SK-MEL-5 (cell line): ENCODE results near the gene C1QL4. TPM values are rescaled to one million over a fixed set of nuclear protein-coding genes. Genes with fewer than 3 reads are reported as not detected.
A peak's percentile ranks its signal among the peaks of the same experiment; 100 is the strongest.
"Not testable (repeated sequence)": the region's sequence is repeated elsewhere in the genome, so short reads cannot be mapped to it uniquely, and the experiment has no call there.

Experiments used
- DNase-seq: peaks from one replicate; pipeline ENCODE4 v3.0.0-alpha.2; 2016; ENCODE audit warnings: low read depth, low spot score
- in situ Hi-C: cut with HindIII; loops from 2 replicates; pipeline ENCODE4 v1.10.0; 2016; ENCODE audit warnings: low sequenced_read_pairs, high pct_unique_total_duplicates, low pct_unique_long_range_greater_than_20kb
- total RNA-seq: library from RNA; depleted of rRNA; stranded (reverse); fragments of >200 nt; shearing (Covaris generic); gene quantifications from 2 replicates; pipeline ENCODE4 v1.2.3, GENCODE V29; 2014

The C1QL4 gene
- total RNA-seq, 1 experiment from 2014 or later, result 3.5 TPM

DNA sequence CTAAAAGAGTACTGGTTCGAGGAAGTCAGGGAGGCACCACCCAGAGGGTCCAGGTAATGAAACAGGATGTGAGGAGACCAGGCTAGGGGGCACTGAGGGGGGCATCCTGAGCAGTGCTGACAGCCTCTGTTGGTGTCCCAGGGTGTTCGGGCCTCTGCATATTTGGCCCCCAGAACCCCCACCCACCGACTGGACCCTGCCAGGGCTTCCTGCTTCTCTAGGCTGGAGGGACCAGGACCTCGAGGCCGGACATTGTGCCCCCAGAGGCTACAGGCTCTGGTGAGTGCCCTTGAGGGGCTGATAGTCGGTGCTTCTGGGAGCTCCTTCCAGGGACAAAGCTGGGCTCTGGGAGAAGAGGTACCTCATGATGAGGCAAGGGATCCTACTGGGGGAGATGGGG lies 11.4 kb downstream of the C1QL4 start:
- DNase-seq, result no peak
- in situ Hi-C loops, result no loop called here

DNA sequence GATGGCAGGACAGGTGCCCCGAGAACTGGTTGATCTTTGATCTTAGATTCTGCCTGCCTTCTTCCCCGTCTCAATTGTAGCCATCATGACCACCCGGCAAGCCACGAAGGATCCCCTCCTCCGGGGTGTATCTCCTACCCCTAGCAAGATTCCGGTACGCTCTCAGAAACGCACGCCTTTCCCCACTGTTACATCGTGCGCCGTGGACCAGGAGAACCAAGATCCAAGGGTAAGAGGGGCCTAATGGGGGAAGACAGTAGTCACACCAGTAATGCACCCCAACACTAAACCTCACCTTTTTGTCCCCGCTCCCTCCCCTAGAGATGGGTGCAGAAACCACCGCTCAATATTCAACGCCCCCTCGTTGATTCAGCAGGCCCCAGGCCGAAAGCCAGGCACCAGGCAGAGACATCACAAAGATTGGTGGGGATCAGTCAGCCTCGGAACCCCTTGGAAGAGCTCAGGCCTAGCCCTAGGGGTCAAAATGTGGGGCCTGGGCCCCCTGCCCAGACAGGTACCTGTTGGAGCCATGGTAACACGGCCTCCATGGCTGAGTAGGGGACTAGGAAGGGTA lies 13.4 kb downstream of the C1QL4 start:
- in situ Hi-C loops, result no loop called here
- DNase-seq, result no peak

DNA sequence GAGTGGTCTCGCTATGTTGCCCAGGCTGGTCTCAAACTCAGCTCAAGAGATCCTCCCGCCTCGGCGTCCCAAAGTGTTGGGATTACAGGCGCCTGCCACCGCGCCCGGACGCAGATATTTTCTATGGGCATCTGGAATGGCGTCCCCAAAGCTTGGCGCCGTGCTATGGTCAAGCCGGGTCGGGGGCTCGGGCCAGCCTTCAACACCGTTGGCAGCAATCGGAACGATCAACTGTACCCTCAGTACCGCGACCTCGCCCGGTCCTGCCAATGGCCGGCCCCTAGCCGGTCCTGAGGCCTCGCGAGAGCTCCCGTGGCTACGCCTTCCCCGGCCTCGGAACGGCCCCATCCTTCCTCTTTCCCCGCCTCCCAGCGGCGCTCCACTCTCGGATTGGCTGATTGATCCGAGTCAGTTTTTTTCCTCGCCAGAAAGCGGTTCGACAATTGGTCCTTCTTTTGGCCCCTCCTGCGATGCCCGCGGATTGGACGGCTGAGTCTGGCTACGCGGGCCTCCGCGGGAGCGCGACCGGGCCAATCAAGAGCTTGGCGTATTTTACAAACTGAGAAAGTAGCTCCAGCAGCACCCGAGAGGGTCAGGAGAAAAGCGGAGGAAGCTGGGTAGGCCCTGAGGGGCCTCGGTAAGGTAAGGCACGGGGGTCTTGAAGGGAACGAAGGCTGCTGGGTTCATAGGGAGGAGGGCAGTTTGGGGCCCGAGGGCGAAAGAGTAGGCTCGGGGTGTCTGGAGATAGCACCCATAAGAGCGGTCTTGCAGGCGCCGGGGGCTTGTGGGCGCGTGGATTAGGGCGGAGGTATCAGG lies 14.1 kb downstream of the C1QL4 start, which contains the start of gene TROAP:
TSS of gene TROAP (plus strand) at position 548 of the 816 bp plus-strand sequence. CDS start 354 bp downstream, outside the sequence.
- in situ Hi-C loops, result no loop called here
- DNase-seq, result peak; percentile 99

DNA sequence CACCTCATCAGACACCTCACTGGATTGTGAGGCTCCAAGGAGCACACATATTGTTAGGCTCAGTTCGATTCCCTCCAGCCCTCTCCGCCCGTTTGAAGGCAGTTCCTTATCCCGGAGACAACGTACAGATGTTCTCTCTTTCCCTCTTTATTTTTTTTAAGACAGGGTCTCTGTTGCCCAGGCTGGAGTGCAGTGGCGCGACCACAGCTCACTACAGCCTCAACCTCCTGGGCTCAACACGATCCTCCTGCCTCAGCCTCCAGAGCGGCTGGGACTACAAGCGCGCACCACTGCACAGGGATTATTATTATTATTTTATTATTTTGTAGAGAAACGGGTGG lies 14.7 kb downstream of the C1QL4 start:
- no peak for DNase-seq
- in situ Hi-C loops, result no loop called here

DNA sequence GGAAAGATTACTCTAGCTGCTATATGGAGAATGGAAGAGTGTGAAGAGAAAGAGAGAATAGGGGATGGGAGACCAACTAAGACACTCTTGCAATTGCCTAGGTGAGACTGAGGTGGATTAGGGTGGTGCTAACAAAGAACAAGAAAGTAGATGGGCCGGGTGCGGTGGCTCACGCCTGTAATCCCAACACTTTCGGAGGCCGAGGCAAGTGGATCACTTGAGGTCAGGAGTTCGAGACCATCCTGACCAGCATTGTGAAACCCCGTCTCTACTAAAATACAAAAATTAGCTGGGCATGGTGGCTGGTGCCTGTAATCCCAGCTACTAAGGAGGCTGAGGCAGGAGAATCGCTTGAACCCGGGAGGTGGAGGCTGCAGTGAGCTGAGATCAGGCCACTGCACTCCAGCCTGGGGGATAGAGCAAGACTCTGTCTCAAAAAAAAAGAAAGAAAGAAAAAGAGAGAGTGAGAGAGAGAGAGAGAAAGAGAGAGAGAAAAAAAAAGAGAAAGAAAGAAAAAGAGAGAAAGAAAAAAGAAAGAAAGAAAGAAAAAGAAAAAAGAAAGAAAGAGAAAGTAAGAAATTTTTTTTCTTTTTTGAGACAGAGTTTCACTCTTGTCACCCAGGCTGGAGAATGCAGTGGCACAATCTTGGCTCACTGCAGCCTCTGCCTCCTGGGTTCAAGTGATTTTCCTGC lies 16.4 kb downstream of the C1QL4 start:
- DNase-seq, in situ Hi-C loops: not testable (repeated sequence)

DNA sequence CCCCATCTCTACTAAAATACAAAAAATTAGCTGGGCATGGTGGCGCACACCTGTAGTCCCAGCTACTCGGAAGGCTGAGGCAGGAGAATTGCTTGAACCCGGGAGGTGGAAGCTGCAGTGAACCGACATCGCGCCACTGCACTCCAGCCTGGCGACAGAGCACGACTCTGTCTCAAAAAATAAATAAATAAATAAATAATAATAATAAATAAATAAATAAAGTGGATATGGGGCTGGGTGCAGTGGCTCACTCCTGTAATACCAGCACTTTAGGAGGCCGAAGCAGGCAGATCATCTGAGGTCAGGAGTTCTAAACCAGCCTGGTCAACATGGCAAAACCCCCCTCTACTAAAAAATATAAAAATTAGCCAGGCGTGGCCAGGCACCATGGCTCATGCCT lies 19.9 kb downstream of the C1QL4 start:
- in situ Hi-C loops, DNase-seq: not testable (repeated sequence)

DNA sequence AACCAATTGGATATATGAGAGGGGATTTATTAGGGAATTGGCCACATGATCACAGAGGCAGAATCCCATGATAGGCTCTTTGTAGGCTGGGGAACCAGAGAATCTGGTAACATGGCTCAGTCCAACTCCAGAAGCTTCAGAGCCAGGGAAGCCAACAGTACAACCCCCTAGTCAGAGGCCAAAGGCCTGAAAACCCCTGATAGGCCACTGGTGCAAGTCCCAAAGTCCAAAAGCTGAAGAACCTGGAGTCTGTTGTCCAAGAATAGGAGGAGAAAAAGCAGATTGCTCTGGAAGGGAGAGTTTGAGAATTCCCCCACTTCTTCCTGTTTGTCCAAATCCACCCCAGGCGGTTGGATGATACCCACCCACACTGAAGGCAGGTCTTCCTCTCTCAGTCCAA lies 22.2 kb downstream of the C1QL4 start:
- in situ Hi-C loops, result no loop called here
- DNase-seq, result no peak

DNA sequence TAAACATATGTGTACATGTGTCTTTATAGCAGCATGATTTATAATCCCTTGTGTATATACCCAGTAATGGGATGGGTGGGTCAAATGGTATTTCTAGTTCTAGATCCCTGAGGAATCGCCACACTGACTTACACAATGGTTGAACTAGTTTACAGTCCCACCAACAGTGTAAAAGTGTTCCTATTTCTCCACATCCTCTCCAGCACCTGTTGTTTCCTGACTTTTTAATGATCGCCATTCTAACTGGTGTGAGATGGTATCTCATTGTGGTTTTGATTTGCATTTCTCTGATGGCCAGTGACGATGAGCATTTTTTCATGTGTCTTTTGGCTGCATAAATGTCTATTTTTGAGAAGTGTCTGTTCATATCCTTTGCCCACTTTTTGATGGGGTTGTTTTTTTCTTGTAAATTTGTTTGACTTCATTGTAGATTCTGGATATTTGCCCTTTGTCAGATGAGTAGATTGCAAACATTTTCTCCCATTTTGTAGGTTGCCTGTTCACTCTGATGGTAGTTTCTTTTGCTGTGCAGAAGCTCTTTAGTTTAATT lies 26.5 kb downstream of the C1QL4 start:
- in situ Hi-C loops, DNase-seq: not testable (repeated sequence)

DNA sequence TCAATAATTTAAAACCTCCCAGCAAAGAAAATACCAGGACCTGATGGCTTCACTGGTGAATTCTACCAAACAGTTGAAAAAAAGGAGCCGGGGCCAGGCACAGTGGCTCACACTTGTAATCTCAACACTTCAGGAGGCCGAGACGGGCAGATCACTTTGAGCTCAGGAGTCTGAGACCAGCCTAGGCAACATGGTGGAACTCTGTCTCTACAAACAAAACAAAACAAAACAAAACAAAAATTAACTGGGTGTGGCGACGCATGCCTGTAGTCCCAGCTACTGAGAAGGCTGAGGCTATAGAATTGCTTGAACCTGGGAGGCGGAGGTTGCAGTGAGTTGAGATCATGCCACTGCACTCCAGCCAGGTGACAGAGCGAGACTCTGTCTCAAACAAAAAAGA lies 27.6 kb downstream of the C1QL4 start:
- in situ Hi-C loops, result no loop called here
- DNase-seq, result no peak

DNA sequence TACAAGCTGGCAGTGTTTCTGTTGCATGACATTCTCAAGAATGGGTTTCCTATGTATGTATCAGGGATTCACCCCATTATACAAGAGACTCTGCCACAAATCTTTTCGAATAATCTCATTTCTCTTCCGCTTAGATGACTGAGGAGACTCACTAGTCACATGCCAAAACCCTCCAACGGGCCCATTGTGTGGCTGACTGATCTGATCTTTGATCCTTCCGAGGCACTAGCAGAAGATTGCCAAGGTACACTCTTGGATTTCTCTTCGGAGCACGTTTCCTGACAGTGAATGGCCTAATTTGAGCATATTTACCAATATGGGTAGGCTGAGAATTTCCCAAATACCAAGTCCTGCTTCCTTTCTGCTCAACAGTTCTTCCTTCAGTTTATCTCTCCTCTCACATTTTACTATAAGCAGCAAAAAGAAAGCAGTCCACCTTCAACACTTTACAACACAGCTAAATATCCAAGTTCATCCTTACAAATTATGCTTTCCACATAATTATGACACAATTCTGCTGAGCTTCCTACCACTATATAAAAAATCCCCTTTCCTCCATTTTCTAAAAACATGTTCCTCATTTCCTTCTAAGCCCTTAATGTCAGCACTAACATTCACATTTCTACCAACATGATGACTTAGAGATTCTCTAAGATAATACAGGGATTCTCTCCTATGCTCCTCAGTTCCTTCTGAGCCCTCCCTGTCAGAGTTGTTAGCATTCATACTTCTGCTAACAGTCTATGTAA lies 31.1 kb downstream of the C1QL4 start:
- DNase-seq, result no peak
- in situ Hi-C loops, result no loop called here

DNA sequence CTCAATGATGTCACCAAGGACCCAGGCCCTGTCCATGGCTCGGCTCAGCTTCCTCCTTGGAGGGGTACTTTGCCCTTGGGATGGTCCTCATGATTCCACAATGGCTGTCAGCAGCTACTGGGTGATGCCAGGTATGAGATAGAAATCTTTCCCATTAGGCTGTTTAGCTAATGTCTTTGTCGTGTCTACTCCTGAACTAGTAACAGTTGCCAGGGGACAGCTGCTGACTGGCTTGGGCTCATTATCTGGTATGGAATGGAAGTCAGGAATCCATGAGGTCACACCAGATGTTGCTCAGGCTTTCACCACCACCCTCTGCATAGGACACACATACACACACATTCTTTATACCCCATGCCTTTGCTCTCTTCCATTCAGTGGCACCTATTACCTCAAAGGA lies 32.8 kb downstream of the C1QL4 start:
- in situ Hi-C loops, result no loop called here
- no peak for DNase-seq

DNA sequence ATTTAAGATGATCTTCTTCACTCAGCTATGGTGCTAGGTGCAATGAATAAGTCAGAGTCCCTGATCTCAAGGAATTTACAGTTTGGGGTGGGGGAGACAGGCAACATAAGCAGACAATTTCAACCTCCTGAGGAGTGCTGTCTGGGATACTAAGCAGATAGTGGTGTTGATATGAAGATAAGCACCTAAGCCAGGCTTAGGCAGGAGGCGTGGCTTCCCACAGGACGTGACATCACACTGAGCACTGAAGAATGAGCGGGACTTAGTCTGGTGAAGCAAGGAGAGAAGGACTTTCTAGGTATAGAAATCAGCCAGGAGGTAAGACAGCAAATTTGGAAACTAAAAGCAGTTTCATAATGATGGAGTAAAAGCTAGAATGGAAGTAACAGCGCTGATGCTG lies 35.2 kb downstream of the C1QL4 start:
- DNase-seq, result no peak
- in situ Hi-C loops, result no loop called here

DNA sequence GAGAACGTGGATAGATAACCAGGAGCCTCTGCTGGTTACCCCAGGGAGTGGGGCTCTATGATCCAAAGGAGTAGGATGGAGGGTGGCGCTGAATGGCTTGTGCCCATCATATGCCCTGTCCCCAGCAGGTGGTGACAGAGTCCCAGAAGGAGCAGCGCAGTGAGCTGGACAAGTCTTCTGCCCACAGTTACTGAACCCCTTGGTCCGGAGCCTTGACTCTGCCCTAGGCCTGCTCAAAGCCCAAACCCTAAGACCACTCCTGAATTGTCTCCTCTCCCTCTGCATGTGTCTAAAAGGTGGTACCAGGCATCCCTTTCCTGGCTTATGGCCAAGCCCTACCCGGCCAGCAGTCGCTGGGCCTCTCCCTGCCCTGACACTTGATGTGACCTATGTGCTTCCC lies 38.8 kb downstream of the C1QL4 start:
- in situ Hi-C loops, result no loop called here

DNA sequence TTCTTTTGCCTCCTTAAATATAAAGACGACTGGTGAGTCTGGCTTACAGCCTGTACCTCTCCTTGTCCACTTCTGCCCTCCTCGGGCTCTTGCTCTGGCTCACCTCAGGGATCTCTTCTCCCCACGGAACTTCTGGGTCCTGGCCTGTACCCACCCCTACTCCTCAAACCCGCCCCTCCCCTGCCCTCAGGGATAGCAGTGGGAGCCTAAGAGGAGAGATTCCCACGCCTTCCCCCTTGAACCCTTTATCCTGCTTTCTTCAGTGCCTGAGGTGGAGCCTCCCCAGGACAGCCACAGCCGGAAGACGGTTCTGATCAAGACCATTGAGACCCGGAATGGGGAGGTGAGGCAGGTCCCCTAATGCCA lies 39.3 kb downstream of the C1QL4 start:
- in situ Hi-C loops, result no loop called here

More for the DNA sequence above, 38.8 kb downstream of the C1QL4 start:
- DNase-seq, result no peak

DNA sequence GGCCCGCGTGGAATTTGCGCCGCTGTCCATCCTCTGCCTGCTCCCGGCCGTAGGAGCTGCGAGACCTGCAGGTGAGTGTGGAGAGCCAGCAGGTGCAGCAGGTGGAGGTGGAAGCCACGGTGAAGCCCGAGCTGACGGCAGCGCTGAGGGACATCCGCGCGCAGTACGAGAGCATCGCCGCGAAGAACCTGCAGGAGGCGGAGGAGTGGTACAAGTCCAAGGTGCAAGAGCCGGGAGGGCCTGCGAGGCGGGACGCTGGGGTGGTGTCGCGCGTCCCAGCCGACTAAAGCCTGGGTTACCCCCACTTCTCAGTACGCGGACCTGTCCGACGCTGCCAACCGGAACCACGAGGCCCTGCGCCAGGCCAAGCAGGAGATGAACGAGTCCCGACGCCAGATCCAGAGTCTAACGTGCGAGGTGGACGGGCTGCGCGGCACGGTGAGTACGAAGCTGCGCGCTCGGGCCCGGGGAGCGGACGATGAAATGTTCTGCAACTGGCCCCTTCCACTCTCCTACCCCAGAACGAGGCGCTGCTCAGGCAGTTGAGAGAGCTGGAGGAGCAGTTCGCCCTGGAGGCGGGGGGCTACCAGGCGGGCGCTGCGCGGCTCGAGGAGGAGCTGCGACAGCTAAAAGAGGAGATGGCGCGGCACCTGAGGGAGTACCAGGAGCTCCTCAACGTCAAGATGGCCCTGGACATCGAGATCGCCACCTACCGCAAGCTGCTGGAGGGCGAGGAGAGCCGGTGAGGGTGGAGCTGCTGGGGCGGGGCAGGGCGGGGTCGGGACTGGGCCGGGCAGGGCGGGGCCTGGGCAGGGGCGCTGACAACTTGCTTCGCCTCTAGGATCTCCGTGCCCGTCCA lies 39.9 kb downstream of the C1QL4 start:
- peak; percentile 75 for DNase-seq
- in situ Hi-C loops, result no loop called here

More for the DNA sequence above, 39.3 kb downstream of the C1QL4 start:
- no peak for DNase-seq

DNA sequence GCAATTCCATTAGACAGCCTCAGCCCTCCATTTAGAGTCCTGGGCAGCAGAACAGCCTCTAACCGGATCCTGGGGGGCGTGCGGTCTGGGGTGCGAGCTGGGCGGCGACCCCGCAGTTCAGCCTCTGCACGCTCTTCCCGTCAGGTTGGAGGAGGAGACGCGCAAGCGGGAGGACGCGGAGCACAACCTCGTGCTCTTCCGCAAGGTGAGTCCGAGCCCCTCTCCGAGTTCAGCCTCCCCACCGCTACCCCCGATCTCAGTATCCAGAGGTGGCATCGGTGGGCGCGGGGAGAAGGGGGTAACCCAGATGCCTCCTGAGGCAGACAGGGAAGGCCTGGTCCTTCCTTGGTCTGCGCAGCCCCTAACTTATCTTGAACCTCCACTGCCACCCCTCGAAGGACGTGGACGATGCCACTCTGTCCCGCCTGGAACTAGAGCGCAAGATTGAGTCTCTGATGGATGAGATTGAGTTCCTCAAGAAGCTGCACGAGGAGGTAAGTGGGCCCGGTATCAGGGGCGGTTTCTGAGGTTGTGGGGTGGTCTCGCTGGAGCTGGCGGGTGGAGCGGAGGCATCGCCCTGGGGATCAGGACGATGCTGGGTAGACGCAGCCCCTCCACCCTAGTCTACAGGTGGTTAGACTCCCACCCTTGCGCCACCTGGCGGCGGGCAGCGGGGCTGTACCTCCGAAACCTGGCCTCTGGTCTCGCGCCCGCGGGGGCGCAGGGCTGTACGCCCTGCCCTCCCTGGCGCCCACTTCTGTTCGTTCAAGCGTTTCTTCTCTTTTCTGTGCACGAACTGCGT lies 40.8 kb downstream of the C1QL4 start:
- in situ Hi-C loops, result no loop called here
- DNase-seq, result peak; percentile 43
